T-cell (primary cell): ENCODE data around the gene PLPP6. TPM values are rescaled to one million over a fixed set of nuclear protein-coding genes. Genes with fewer than 3 reads are reported as not detected.
A peak's percentile ranks its signal among the peaks of the same experiment; 100 is the strongest.

Source experiments
- ATAC-seq, 4 experiments: fragments of 200-7000 bp in 3 of 4; fragments of 150-1000 bp in 1 of 4; cut with Tn5 transposase; replicated peaks in 1 of 4; 1 replicate in 3 of 4; 2 replicates in 1 of 4; pipeline ENCODE4 v1.10.0; 2021; ENCODE audit warnings: moderate library complexity in 3 of 4, mild to moderate bottlenecking in 2 of 4, moderate number of reproducible peaks in 1 of 4
- CTCF ChIA-PET, 2 donors: fragments of 300-600 bp; sonication (Branson Sonifier 250); formaldehyde crosslinking; loops; one replicate each; lab custom pipeline; 2022; ENCODE audit warnings: antibody characterized with exemption in 2 of 2; lab: Charles Lee
- POLR2A ChIA-PET, 2 donors: fragments of 300-600 bp; sonication (Branson Sonifier 250); formaldehyde crosslinking; loops; one replicate each; lab custom pipeline; 2022; ENCODE audit warnings: antibody characterized with exemption in 2 of 2; lab: Charles Lee
- DNase-seq, 35 experiments: peaks; one replicate each; pipeline versions ENCODE4 v3.0.0 to v3.0.0-alpha.2; 2013 to 2023
- H3K27ac ChIP-seq: one replicate; pipeline ENCODE4 v1.5.1; 2013; ENCODE audit warnings: low read length
- H3K27me3 ChIP-seq, 2 experiments: replicated peaks in 1 of 2; 1 replicate in 1 of 2; 2 replicates in 1 of 2; pipeline versions ENCODE4 v1.6.1 to v1.7.0; 2013; ENCODE audit warnings: low read length in 1 of 2, mixed read lengths in 1 of 2; ENCODE audit not compliant: control insufficient read depth in 2 of 2, insufficient read depth in 2 of 2; ENCODE audit errors: extremely low read depth in 1 of 2
- H3K36me3 ChIP-seq, 2 donors: 1 replicate in 1 of 2; 2 replicates in 1 of 2; pipeline versions ENCODE4 v1.6.1 to v1.7.0; 2013; ENCODE audit warnings: low read length in 1 of 2; ENCODE audit not compliant: control insufficient read depth in 2 of 2, insufficient read depth in 1 of 2; ENCODE audit errors: extremely low read depth in 1 of 2
- H3K4me1 ChIP-seq, 2 experiments: 1 replicate in 1 of 2; 2 replicates in 1 of 2; pipeline versions ENCODE4 v1.6.1 to v1.7.0; 2013; ENCODE audit warnings: low read length in 2 of 2, mixed read lengths in 1 of 2; ENCODE audit not compliant: insufficient read depth in 2 of 2, control insufficient read depth in 1 of 2; ENCODE audit errors: extremely low read depth in 1 of 2
- H3K4me3 ChIP-seq, 2 donors: 1 replicate in 1 of 2; 2 replicates in 1 of 2; pipeline versions ENCODE4 v1.5.1 to v1.7.0; 2013; ENCODE audit warnings: mild to moderate bottlenecking in 2 of 2, low read length in 1 of 2, moderate library complexity in 1 of 2; ENCODE audit not compliant: control insufficient read depth in 1 of 2; ENCODE audit errors: extremely low read depth in 1 of 2
- H3K9me3 ChIP-seq: 2 replicates; pipeline ENCODE4 v1.7.0; 2013
- H3K27ac Mint-ChIP-seq, 2 donors: one replicate each; pipeline ENCODE4 v1.8.0; 2020 to 2021; ENCODE audit warnings: mild to moderate bottlenecking in 2 of 2, mixed read lengths in 2 of 2
- H3K27me3 Mint-ChIP-seq, 2 donors: one replicate each; pipeline ENCODE4 v1.8.0; 2021 to 2022; ENCODE audit warnings: mixed read lengths in 2 of 2
- H3K36me3 Mint-ChIP-seq: one replicate; pipeline ENCODE4 v1.8.0; 2021; ENCODE audit warnings: mixed read lengths
- H3K4me1 Mint-ChIP-seq, 3 donors: one replicate each; pipeline ENCODE4 v1.8.0; 2020 to 2022; ENCODE audit warnings: mixed read lengths in 3 of 3, mild to moderate bottlenecking in 1 of 3
- H3K4me3 Mint-ChIP-seq, 3 donors: one replicate each; pipeline ENCODE4 v1.8.0; 2020 to 2022; ENCODE audit warnings: mild to moderate bottlenecking in 3 of 3, mixed read lengths in 3 of 3, moderate library complexity in 3 of 3
- H3K9me3 Mint-ChIP-seq, 3 donors: one replicate each; pipeline ENCODE4 v1.8.0; 2020 to 2022; ENCODE audit warnings: mixed read lengths in 3 of 3
- WGBS: methylation state at CpG from one replicate; pipeline ENCODE4 v1.1.5; 2013; ENCODE audit warnings: missing lambda C conversion rate; ENCODE audit not compliant: insufficient coverage; 5-methylcytosine and 5-hydroxymethylcytosine counted together
- total RNA-seq, 35 experiments: library from RNA in 6 of 35; stranded (reverse) in 6 of 35; fragments of 120-200 nt in 1 of 35; gene quantifications; one replicate each; pipeline versions ENCODE4 v1.2.1 to v1.2.4 and lab custom pipeline; 2013 to 2026

The PLPP6 gene
- total RNA-seq, result 10 to 100 TPM in 3 of 5 donors, 1 to 10 TPM in 2; 6.7 to 15.8 (median 14.3) TPM
- total RNA-seq (2013), result 15.3 TPM
- 3.5 to 48.7 (median 18.1) reads per million in 29 experiments for total RNA-seq (lab: John Stamatoyannopoulos, UW)

DNA sequence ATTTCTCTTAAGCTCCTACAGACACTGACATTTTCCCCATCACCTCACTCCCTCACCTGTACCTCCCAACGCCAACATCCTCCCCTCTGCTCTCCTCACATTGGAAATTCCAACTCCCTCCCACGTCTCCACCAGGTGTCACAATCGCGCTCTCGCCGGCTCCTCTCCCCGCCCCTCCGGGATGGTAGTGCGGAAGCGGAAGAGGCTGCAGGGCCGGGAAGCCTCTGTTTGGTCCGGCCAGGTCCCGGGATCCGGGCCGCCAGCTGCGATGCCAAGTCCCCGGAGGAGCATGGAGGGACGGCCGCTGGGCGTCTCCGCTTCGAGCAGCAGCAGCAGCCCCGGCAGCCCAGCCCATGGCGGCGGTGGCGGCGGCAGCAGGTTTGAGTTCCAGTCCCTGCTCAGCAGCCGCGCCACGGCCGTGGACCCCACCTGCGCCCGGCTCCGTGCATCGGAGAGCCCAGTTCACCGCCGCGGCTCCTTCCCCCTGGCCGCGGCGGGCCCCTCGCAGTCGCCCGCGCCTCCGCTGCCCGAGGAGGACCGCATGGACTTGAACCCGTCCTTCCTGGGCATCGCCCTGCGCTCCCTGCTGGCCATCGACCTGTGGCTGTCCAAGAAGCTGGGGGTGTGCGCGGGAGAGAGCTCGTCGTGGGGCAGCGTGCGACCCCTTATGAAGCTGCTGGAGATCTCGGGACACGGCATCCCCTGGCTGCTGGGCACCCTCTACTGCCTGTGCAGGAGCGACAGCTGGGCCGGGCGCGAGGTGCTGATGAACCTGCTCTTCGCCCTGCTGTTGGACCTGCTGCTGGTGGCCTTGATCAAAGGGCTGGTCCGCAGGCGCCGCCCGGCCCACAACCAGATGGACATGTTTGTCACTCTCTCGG, at the start of gene PLPP6:
Gene PLPP6 (plus strand): TSS at position 187 of the 881 bp plus-strand sequence. CDS start 82 bp downstream, at position 269.
- 3% methylated on average over 68 of the region's 70 CpGs for WGBS
- Mint-ChIP-seq H3K27me3 (no peaks in the 10 kb centered on the region), H3K4me1 (peaks cover 55 to 65% (median 61%) of the 10 kb centered on the region in 3 donors), H3K27ac (peak within 1 kb of the TSS; percentile 97), H3K9me3 (no peaks in the 10 kb centered on the region), H3K4me3 (peak within 1 kb of the TSS; percentile 83 to 98 (median 96)), H3K36me3 (no peaks in the 10 kb centered on the region)
- no peaks in the 10 kb centered on the region for H3K27me3 ChIP-seq
- H3K4me3 ChIP-seq, result peak within 1 kb of the TSS; percentile 69 to 84
- ChIA-PET POLR2A (interaction anchor here (0.6 to 1.4 kb wide), 3 partner anchors 15 to 17 kb away, joined by 3 read pairs; partner anchors contain the start of gene CDC37L1 (in 2 of the 2)), CTCF (interaction anchor here in 1 of 2 donors (0.6 to 1.7 kb wide), 3 partner anchors 14 to 22 kb away, joined by 3 read pairs; partner anchors contain the start of gene CDC37L1)
- peak within 1 kb of the TSS; percentile 84 for H3K27ac ChIP-seq
- ATAC-seq (peak; percentile 78 to 86 (median 82)), DNase-seq (peak; percentile 41 to 89 (median 63))
- H3K4me1 ChIP-seq, result peaks cover 41% of the 10 kb centered on the region in 2 experiments
- no peaks in the 10 kb centered on the region for H3K36me3 ChIP-seq
- no peaks in the 10 kb centered on the region for H3K9me3 ChIP-seq

DNA sequence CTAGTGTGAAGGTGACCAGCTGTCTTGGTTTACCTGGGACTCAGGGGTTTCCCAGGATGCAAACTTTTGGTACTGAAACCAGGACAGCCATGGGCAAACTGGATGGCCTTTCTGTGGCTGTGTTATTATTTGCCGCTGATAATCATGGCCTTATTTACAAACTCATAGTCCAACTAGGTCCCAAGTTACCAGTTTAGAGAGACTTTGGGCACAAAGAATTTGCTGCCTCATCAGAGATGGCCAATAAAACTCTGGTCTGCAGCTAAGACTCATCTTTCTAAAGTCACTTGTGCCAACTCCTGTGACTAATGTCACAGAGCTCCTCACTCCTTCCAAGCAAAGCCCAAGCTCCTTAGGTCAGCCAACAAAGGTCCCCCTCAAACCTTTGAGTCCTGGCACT, 47.5 kb upstream of the PLPP6 start:
- no peak overlapping the region for H3K4me3 Mint-ChIP-seq
- ATAC-seq, result no peak
- H3K27me3 Mint-ChIP-seq, result no peaks in the 10 kb centered on the region
- peaks cover 13 to 15% (median 14%) of the 10 kb centered on the region in 3 donors for H3K4me1 Mint-ChIP-seq
- Histone ChIP-seq H3K27me3 (no peaks in the 10 kb centered on the region), H3K27ac (no peak overlapping the region), H3K9me3 (no peaks in the 10 kb centered on the region), H3K4me3 (no peak overlapping the region), H3K36me3 (no peaks in the 10 kb centered on the region), H3K4me1 (no peaks in the 10 kb centered on the region)
- no peak for DNase-seq
- CTCF ChIA-PET, result no interaction called here
- H3K9me3 Mint-ChIP-seq, result peaks cover 0 to 6% (median 5%) of the 10 kb centered on the region in 3 donors
- 100% methylated on average over 1 of the region's 1 CpG for WGBS
- POLR2A ChIA-PET, result no interaction called here
- no peaks in the 10 kb centered on the region for H3K36me3 Mint-ChIP-seq
- H3K27ac Mint-ChIP-seq, result peak overlapping the region in 1 of 2 donors; percentile 30

DNA sequence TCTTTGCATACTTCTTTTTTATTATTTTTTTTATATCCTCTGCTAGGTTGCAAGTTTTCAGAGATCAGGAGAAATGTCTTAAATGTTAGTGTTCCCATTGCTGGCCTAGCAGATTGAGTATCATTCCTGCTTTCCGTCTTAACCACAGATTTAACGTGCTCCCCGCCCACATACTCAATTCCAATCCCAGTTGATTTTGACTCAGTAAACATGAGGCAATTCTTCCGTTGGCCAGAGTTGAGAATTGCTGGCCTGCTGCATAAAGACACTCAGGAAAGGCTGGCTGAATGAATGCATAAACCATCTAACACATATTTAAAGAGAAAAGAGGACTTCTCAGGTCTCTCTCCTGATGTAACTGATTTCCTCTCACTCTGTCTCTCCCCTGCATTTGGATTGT, 46.8 kb upstream of the PLPP6 start:
- Mint-ChIP-seq H3K9me3 (peaks cover 0 to 6% (median 5%) of the 10 kb centered on the region in 3 donors), H3K4me1 (peaks cover 19 to 22% (median 21%) of the 10 kb centered on the region in 3 donors), H3K4me3 (no peak overlapping the region), H3K36me3 (no peaks in the 10 kb centered on the region), H3K27ac (no peak overlapping the region), H3K27me3 (no peaks in the 10 kb centered on the region)
- POLR2A ChIA-PET, result no interaction called here
- Histone ChIP-seq H3K36me3 (no peaks in the 10 kb centered on the region), H3K27me3 (no peaks in the 10 kb centered on the region), H3K9me3 (no peaks in the 10 kb centered on the region), H3K27ac (no peak overlapping the region), H3K4me1 (peaks cover 0 to 6% of the 10 kb centered on the region in 2 experiments), H3K4me3 (no peak overlapping the region)
- WGBS, result 63% methylated on average over 4 of the region's 4 CpGs
- CTCF ChIA-PET, result interaction anchor here in 1 of 2 donors (0.6 kb wide), 1 partner anchor 374 kb away, joined by 3 read pairs; no protein-coding TSS in a partner anchor
- DNase-seq, result no peak
- ATAC-seq, result no peak

DNA sequence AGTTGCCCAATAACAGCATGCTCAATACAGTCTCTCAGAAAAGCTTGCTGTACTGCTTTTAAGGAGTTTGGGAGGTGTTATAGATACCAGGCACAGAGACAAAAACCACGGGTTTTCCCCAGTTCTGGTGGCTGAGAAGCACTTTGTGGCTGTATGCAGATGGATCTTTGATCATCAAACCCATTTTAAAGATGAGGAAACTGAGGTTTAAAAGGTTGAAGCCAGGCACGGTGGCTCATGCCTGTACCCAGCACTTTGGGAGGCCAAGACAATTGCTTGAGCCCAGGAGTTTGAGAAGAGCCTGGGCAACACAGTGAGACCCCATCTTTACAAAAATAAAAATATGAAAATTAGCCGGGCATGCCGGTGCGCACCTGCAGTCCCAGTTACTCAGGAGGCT, 46.3 kb upstream of the PLPP6 start:
- Histone ChIP-seq H3K4me1 (peaks cover 0 to 10% of the 10 kb centered on the region in 2 experiments), H3K27me3 (no peaks in the 10 kb centered on the region), H3K36me3 (no peaks in the 10 kb centered on the region), H3K4me3 (no peak overlapping the region), H3K9me3 (no peaks in the 10 kb centered on the region), H3K27ac (no peak overlapping the region)
- H3K27me3 Mint-ChIP-seq, result no peaks in the 10 kb centered on the region
- no peaks in the 10 kb centered on the region for H3K36me3 Mint-ChIP-seq
- ATAC-seq (no peak), DNase-seq (no peak)
- CTCF ChIA-PET, result no interaction called here
- POLR2A ChIA-PET, result no interaction called here
- peaks cover 25 to 27% (median 26%) of the 10 kb centered on the region in 3 donors for H3K4me1 Mint-ChIP-seq
- no peak overlapping the region for H3K27ac Mint-ChIP-seq
- H3K9me3 Mint-ChIP-seq, result peaks cover 0 to 6% (median 5%) of the 10 kb centered on the region in 3 donors
- H3K4me3 Mint-ChIP-seq, result no peak overlapping the region
- WGBS, result 20% methylated on average over 1 of the region's 5 CpGs

DNA sequence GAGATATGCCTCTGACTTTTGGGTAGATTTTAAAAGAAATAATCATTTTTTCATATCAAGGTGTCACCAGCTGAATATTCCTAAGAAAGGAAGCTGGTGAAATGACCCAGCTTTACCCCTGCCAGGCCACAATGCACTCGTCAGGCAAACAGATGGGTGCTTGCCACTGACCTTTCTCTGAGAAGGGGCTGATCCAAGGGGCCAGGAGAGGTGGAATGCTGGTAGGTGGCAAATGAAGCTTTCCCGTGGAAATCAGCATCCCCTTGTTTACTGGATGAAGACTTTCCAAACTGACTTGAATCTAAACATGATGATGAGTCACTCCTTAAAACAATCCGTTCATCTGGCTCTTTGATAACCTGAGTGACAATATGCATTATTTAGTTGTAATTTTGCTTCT, 44.3 kb upstream of the PLPP6 start:
- WGBS, result 77% methylated on average over 2 of the region's 3 CpGs
- H3K4me3 Mint-ChIP-seq, result no peak overlapping the region
- H3K27me3 Mint-ChIP-seq, result no peaks in the 10 kb centered on the region
- Histone ChIP-seq H3K27ac (no peak overlapping the region), H3K27me3 (no peaks in the 10 kb centered on the region), H3K4me3 (no peak overlapping the region), H3K9me3 (no peaks in the 10 kb centered on the region), H3K36me3 (no peaks in the 10 kb centered on the region), H3K4me1 (peaks cover 0 to 10% of the 10 kb centered on the region in 2 experiments)
- peaks cover 28 to 31% (median 29%) of the 10 kb centered on the region in 3 donors for H3K4me1 Mint-ChIP-seq
- no peak for ATAC-seq
- DNase-seq, result no peak
- ChIA-PET POLR2A (no interaction called here), CTCF (no interaction called here)
- no peaks in the 10 kb centered on the region for H3K9me3 Mint-ChIP-seq
- H3K36me3 Mint-ChIP-seq, result no peaks in the 10 kb centered on the region
- H3K27ac Mint-ChIP-seq, result no peak overlapping the region

DNA sequence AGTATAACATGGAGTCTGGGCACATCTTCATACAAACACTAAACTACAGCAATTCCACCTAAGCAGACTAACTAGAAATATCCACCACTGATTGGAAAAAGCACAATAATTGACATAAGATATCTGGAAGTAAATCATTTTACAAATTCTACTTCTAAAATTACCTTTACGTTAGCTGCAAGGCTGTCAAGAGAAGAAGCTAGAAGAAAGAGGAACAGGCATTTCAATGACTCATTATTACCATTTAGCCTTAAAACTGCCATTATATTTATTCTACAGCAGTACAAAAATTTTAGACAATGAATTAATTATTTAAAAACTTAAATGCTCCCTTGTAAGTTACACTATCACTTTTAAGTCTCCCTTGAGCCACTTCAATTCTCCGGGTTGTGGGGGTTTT, 43.4 kb upstream of the PLPP6 start:
- no peaks in the 10 kb centered on the region for H3K27me3 ChIP-seq
- ChIA-PET POLR2A (no interaction called here), CTCF (no interaction called here)
- no CpG with 5 or more reads among the region's 2 CpGs for WGBS
- no peaks in the 10 kb centered on the region for H3K9me3 ChIP-seq
- H3K4me3 Mint-ChIP-seq, result no peak overlapping the region
- H3K27ac ChIP-seq, result no peak overlapping the region
- no peak for ATAC-seq
- H3K4me1 Mint-ChIP-seq, result peaks cover 28 to 31% (median 29%) of the 10 kb centered on the region in 3 donors
- H3K27ac Mint-ChIP-seq, result no peak overlapping the region
- peaks cover 0 to 10% of the 10 kb centered on the region in 2 experiments for H3K4me1 ChIP-seq
- H3K4me3 ChIP-seq, result no peak overlapping the region
- no peaks in the 10 kb centered on the region for H3K27me3 Mint-ChIP-seq
- H3K36me3 ChIP-seq, result no peaks in the 10 kb centered on the region
- no peak for DNase-seq
- no peaks in the 10 kb centered on the region for H3K36me3 Mint-ChIP-seq
- no peaks in the 10 kb centered on the region for H3K9me3 Mint-ChIP-seq
